NCI-H128 (cell line): ENCODE data around the gene STAT4.
"Not testable (repeated sequence)": the region's sequence is repeated elsewhere in the genome, so short reads cannot be mapped to it uniquely, and the experiment has no call there.

Source experiments
- DNase-seq: peaks from one replicate; lab custom pipeline; 2025; ENCODE audit not compliant: unreplicated experiment; lab: John Stamatoyannopoulos, UW

Gene STAT4

GRCh38 chr2:190996947-190997346 lies 153.8 kb downstream of the STAT4 start:
- no peak for DNase-seq

GRCh38 chr2:190996338-190996946 lies 154.4 kb downstream of the STAT4 start:
- no peak for DNase-seq

- DNase-seq = not testable (repeated sequence)
Measured at GRCh38 chr2:190995315-190995714, 155.5 kb downstream of the STAT4 start.

GRCh38 chr2:190994148-190994547 lies 156.6 kb downstream of the STAT4 start:
- DNase-seq = no peak

- no peak for DNase-seq
Measured at GRCh38 chr2:190993292-190993643, 157.5 kb downstream of the STAT4 start.

- no peak for DNase-seq
Measured at GRCh38 chr2:190990132-190990531, 160.7 kb downstream of the STAT4 start.

- no peak for DNase-seq
Measured at GRCh38 chr2:190988910-190989309, 161.9 kb downstream of the STAT4 start.

GRCh38 chr2:190987938-190988337 lies 162.9 kb downstream of the STAT4 start:
- no peak for DNase-seq

GRCh38 chr2:190987116-190987515 lies 163.7 kb downstream of the STAT4 start:
- no peak for DNase-seq

GRCh38 chr2:190986221-190986953 lies 164.4 kb downstream of the STAT4 start:
- no peak for DNase-seq

GRCh38 chr2:190984595-190984994 lies 166.2 kb downstream of the STAT4 start:
- DNase-seq = no peak

- DNase-seq = no peak
Measured at GRCh38 chr2:190982262-190983034, 168.3 kb downstream of the STAT4 start.

GRCh38 chr2:190981733-190982132 lies 169.1 kb downstream of the STAT4 start:
- DNase-seq = no peak

- no peak for DNase-seq
Measured at GRCh38 chr2:190981333-190981732, 169.5 kb downstream of the STAT4 start.

- DNase-seq = no peak
Measured at GRCh38 chr2:190980630-190981209, 170.1 kb downstream of the STAT4 start.

GRCh38 chr2:190979906-190980629 lies 170.7 kb downstream of the STAT4 start:
- DNase-seq = no peak
